Measurements from ENCODE around the gene SYP.
A peak's percentile ranks its signal among the peaks of the same experiment; 100 is the strongest.

The SYP gene

GRCh38 chrX:49233176-49233575 lies 33.2 kb upstream of the SYP start, which contains the start of gene CACNA1F:
CACNA1F (minus strand) TSS chrX:49233340; CDS start chrX:49233309, 31 bp downstream.
- no peak for DNase-seq (ENCODE audit: low spot score)
- POLR2A ChIA-PET (ENCODE audit: low non-redundant PET): no interaction called here
- no peak within 1 kb of the TSS for H3K27ac ChIP-seq
- TF ChIP-seq CTCF (conservative IDR thresholded peaks at IDR 0.05; ENCODE audit: low read depth): no peak
- CTCF ChIA-PET: no interaction called here

DNA sequence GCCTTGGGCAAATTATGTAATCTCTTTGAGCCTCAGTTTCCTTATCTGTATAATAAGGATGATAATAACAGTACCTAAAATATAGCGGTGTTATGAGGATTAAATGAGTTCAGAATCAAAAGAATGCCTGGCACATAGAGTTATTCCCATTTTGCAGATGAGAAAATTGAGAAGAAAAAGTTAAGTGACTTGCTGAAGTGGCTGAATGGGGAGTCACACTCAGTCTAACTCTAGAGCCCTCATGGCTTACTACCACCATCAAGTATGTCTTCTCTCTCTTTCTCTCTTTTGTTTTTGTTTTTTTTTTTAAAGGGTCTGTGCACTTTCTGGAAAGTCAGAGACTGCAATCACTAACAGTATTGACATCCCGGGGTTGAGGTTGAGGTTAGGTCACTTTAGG lies 32.5 kb upstream of the SYP start:
- ChIA-PET POLR2A (ENCODE audit: low non-redundant PET) (no interaction called here), CTCF (interaction anchor here (0.6 kb wide), 1 partner anchor 33 kb away, joined by 3 read pairs; no protein-coding TSS in a partner anchor)
- DNase-seq (ENCODE audit: low spot score): no peak
- no peak for TF ChIP-seq CTCF (conservative IDR thresholded peaks at IDR 0.05; ENCODE audit: low read depth)
- H3K27ac ChIP-seq: no peak overlapping the region

- no peak for DNase-seq (ENCODE audit: low spot score)
- H3K27ac ChIP-seq: no peak overlapping the region
- POLR2A ChIA-PET (ENCODE audit: low non-redundant PET): no interaction called here
- CTCF ChIA-PET: no interaction called here
- no peak for TF ChIP-seq CTCF (conservative IDR thresholded peaks at IDR 0.05; ENCODE audit: low read depth)
Measured at GRCh38 chrX:49231333-49232000, 31.5 kb upstream of the SYP start.

DNA sequence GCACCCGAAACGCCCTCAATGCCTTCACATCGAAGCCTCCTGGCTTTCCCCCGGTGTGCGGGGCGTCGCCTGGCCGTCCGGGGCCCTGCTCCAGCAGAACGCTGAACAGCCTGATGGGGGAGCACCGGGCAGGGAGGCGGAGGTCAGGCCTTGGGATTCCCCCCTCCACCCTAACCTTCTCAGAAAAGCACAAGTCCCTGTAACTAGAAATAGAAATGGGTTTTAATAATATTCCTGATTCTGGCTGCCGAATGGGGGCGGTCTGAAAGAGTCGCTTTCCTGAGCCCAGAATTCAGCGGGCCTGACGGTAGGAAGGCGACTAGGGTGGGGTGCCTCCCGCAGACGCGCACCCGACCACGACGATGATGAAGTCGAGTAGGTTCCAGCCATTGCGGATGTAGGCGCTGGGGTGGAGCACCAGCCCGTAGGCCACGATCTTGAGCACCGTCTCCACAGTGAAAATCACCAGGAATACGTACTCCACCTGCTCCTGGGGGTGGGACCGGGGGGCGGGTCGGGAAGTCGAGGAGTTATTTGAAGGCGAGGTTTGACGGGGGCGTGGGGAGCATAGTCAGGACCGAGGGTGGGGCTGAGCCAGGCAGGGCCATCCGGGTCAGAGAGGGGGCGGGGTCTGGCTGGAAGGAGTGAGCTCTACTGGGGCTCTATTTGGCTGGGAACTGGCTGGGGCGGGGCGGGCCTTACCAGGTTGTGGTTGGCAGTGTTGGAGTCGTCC lies 30.7 kb upstream of the SYP start:
- no peak for TF ChIP-seq CTCF (conservative IDR thresholded peaks at IDR 0.05; ENCODE audit: low read depth)
- no peak overlapping the region for H3K27ac ChIP-seq
- ChIA-PET POLR2A (ENCODE audit: low non-redundant PET) (no interaction called here), CTCF (no interaction called here)
- DNase-seq (ENCODE audit: low spot score): peak; percentile 42

DNA sequence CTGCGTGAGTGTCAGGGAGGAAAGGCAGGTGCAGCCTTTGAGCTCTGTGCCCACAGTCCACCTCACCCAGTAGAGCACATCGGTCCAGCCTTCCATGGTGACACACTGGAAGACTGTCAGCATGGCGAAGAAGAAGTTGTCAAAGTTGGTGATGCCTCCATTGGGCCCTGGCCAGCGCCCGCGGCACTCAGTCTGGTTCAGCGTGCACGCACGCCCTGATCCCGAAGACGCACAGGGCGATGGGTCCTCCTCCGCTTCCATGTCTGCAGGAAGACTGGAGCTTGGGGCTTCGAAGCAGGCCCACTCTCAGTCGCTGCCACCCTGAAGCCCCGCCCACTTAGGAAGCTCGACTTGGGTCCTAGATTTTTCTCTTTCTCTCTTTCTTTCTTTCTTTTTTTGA lies 28.2 kb upstream of the SYP start:
- no peak overlapping the region for H3K27ac ChIP-seq
- CTCF ChIA-PET: no interaction called here
- no peak for TF ChIP-seq CTCF (conservative IDR thresholded peaks at IDR 0.05; ENCODE audit: low read depth)
- no peak for DNase-seq (ENCODE audit: low spot score)
- POLR2A ChIA-PET (ENCODE audit: low non-redundant PET): interaction anchor here (0.6 kb wide), 1 partner anchor 274 kb away, joined by 4 read pairs; no protein-coding TSS in a partner anchor

GRCh38 chrX:49227726-49228125 lies 27.7 kb upstream of the SYP start:
- CTCF ChIA-PET: no interaction called here
- TF ChIP-seq CTCF (conservative IDR thresholded peaks at IDR 0.05; ENCODE audit: low read depth): no peak
- DNase-seq (ENCODE audit: low spot score): no peak
- POLR2A ChIA-PET (ENCODE audit: low non-redundant PET): no interaction called here
- no peak overlapping the region for H3K27ac ChIP-seq
